OCI-LY1 (cell line): ENCODE measurements around the gene MED13L.

Experiments used
- CTCF ChIP-seq: fragments of 200-600 bp; sonication (generic), shearing (Covaris generic); IDR thresholded peaks from 2 replicates; pipeline ENCODE4 v1.5.1; 2017; ENCODE audit warnings: mild to moderate bottlenecking, antibody characterized with exemption, low read length, moderate library complexity, mixed read lengths
- EZH2 ChIP-seq: fragments of 200-600 bp; sonication (generic), shearing (Covaris generic); IDR thresholded peaks from 2 replicates; pipeline ENCODE4 v1.8.0; 2017; ENCODE audit warnings: borderline replicate concordance, mixed run types, mild to moderate bottlenecking, antibody characterized with exemption, low read length, moderate library complexity, mixed read lengths

- TF ChIP-seq CTCF (no peak), EZH2 (no peak)
Observed at GRCh38 chr12:116092162-116092561, 185.3 kb downstream of the MED13L start.
